HG02938 (cell line): Measurements from ENCODE around the gene JPH3.

Experiments
- ATAC-seq: cut with Tn5 transposase; IDR thresholded peaks from one replicate; pipeline ENCODE4 v1.9.1; 2021; ENCODE audit warnings: mild to moderate bottlenecking, moderate library complexity; ENCODE audit not compliant: unreplicated experiment

Gene JPH3

DNA sequence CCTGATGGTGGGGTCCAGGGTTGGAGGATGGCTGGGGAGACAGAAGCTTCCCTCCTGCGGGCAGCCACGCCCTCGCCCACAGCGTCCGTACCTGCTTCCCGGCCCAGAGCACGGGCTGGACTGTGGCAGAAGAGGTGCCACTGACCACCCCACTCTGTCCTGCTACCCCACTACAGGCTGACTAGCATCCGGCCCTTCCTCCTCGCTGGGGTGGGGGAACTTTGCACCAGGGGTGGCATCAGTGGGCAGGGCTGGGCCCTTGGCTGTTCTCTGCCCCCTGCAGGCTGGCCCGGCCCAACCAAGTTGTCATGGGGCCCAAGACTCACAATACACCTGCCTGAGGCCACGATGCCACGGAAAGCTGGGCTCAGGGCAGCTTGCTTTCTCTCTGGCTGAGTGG is 90.4 kb downstream of the JPH3 start:
- ATAC-seq, result no peak

GRCh38 chr16:87693827-87694226 is 91.5 kb downstream of the JPH3 start:
- no peak for ATAC-seq

DNA sequence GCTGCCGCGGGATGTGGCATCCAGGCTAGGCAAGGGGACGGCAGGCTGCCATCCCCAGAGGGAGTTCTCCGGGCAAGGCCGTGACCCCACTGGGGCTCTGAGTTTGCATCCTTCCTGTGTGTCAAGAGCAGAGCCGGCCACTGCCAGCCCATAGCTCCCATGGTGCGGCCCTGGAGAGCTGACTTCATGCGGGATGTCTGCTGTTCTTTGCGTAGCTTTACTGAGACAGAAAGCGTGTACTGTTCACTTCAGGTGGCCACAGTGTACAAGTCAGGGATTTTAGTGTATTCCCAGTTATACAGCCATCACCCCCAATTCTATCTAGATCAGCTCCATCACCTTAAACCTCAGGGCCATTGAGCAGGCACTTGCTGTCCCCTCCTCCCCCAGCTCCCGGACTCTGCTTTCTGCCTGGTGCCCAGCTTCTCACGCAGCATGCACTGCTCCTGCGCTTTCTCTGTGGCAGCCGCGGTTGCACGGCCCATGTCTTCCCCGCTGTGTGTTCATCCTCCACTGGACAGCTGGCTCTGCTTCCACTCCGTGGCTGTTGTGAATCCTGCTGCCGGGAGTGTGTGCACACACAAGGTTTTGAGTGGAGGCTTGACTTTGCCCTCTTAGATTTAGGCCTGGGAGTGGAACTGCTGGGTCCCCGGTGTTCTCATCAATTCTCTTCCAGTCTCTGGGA is 92.3 kb downstream of the JPH3 start:
- no peak for ATAC-seq

DNA sequence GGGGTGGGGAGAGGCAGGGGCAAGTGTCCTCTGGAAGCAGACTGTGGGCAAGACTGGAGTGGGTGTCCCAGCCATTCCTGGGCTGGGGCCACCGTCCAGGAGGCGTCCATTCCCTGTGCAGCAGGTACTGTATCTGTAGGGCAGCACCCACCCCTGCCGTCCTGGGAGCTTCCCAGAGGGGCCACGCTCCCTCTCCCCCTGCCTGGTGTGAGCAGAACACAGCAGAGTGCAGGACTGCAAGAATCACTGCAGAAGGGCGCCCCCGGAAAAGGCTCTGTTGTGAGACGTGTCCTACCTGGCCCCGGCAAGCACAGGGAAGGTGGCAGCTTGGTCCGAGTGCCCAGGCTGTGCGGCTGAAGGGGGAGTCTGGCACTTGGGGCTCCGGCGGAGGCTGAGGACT is 93.2 kb downstream of the JPH3 start:
- ATAC-seq, result no peak

DNA sequence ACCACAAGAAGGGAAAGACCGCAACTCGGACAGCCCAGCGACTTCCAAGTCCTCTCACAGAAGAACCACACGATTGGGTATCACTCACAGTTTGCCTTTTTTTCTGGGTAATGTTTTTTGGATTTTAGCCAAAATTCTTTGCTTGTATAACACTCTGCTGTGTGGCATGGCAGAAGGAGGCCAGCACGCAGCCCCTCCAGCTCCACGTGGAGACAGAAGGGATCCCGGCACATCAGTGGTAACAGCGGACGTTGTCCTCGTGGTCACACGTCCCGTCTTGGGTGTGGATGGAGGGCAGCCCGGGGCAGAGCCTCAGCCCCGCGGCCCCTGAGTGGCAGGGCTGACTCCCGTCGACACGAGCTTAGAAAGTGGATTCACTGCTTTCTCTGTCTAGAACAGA is 94.4 kb downstream of the JPH3 start:
- ATAC-seq, result no peak

- no peak for ATAC-seq
Measured at GRCh38 chr16:87697256-87697655, 94.9 kb downstream of the JPH3 start.

GRCh38 chr16:87697792-87698191 is 95.5 kb downstream of the JPH3 start:
- no peak for ATAC-seq

DNA sequence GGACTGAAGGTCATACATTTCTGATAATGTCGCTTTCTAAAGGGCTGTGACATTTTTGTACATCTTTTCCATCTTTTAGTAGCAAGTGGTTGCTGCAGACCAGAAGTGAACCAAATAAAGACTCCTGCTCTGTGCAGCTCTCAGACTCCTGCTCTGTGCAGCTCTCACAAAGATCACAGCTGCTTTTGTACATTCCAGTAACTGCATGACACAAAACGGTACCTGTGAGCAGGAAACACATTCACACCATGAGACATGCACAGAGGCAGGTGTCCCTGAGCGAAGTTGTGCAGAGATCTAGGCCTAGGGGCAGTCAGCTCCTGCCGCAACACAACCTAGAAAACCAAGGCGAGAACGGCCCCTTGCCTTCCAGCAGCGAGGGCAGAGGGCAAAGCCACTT is 95.9 kb downstream of the JPH3 start:
- ATAC-seq, result peak; percentile 39

GRCh38 chr16:87698676-87699199 is 96.4 kb downstream of the JPH3 start:
- no peak for ATAC-seq

DNA sequence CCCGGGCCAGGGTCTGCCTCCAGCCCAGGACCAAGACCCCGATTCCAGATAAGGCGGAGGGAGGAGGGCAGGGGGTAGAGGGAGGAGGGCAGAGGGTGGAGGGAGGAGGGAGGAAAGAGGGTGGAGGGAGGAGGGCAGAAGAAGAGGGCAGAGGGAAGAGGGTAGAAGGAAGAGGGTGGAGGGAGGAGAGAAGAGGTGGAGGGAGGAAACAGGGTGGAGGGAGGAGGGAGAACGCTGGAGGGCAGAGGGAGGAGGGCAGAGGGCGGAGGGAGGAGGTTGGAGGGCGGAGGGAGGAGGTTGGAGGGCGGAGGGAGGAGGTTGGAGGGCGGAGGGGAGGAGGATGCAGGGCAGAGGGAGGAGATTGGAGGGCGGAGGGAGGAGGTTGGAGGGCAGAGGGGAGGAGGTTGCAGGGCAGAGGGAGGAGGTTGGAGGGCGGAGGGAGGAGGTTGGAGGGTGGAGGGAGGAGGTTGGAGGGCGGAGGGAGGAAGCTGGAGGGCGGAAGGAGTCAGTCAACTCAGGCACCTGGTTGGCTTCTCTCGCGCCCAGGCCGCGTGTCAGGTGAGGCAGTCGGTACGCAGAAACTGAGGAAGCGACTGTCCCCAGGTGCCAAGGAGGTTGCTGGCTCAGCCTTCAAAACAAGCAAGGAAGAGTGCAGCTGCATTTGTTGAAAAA is 98.2 kb downstream of the JPH3 start:
- no peak for ATAC-seq

GRCh38 chr16:87701078-87701460 is 98.8 kb downstream of the JPH3 start:
- ATAC-seq, result no peak

- no peak for ATAC-seq
Measured at GRCh38 chr16:87701505-87701921, 99.2 kb downstream of the JPH3 start.

- ATAC-seq, result peak; percentile 59
Measured at GRCh38 chr16:87702325-87702811, 100.1 kb downstream of the JPH3 start.

- ATAC-seq, result no peak
Measured at GRCh38 chr16:87703071-87703470, 100.8 kb downstream of the JPH3 start.

DNA sequence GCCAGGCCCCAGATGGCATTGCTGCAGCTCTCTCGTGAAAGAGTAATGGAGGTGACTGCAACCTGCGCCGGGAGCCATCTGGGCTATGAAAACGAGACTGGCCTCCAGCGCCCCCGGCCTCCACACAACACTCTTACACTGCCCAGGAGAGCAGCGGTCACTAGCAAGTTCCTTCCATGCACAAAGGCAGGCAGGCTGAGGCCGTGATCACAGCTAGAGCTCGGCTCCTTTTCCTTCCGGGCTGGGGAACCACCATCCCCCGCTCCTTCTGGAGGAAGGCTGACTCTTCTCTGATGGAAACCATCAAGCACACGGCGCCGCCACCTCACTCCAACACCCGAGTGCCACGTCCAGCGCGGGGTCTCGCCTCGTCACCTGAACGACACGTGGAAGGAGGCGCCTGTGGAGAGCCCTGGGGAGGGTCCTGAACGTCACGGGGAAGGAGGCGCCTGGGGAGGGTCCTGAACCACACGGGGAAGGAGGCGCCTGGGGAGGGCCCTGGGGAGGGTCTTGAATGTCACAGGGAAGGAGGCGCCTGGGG is 101.6 kb downstream of the JPH3 start:
- no peak for ATAC-seq

- ATAC-seq, result no peak
Measured at GRCh38 chr16:87704754-87705353, 102.5 kb downstream of the JPH3 start.

- no peak for ATAC-seq
Measured at GRCh38 chr16:87705771-87706277, 103.5 kb downstream of the JPH3 start.

DNA sequence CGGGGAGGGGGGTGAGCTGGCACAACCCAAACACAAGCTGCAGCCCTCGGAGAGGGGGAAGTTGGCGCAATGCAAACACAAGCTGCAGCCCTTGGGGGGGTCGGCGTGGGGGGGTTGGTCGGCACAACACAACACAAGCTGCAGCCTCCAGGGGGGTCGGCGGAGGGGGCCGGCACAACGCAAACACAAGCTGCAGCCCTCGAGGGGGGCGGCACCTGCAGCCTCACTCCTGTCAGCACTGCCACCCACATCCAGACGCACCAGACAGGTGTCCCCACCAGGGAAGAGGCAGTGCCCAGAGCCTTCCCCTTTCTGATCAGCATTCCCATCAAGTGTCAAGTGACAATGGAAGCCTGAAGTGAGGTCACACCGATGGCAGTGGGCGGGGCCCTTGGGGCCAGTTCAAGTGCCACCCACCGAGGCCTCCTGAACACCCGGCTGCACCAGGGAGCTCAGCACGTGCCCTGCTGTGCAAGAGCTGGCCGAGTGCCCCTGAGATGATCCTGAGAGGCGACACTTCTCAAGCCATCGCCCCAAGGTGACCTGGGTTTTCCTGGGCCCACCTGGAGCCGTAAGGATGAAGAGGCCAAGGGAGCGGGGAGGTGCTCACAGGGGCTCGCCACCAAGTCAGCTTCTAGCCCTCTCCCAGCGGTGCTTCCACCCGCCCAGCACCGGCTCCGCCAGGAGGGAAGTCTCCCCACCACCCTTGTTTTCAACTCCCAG is 104.1 kb downstream of the JPH3 start:
- no peak for ATAC-seq

GRCh38 chr16:87707097-87707496 is 104.8 kb downstream of the JPH3 start:
- no peak for ATAC-seq

GRCh38 chr16:87707714-87708580 is 105.6 kb downstream of the JPH3 start:
- ATAC-seq, result no peak
